Kidney (tissue), 14 donors: ENCODE data around the gene MYO1D. TPM values are rescaled to one million over a fixed set of nuclear protein-coding genes. Genes with fewer than 3 reads are reported as not detected.

Experiments used
- DNase-seq, 5 donors: peaks; one replicate each; pipeline ENCODE4 v3.0.0-alpha.2; 2013 to 2020
- FAIRE-seq: peaks from 2 replicates; lab custom pipeline; 2012; peaks lifted over from hg19 to GRCh38; lab: Jason Lieb, UNC
- H3K27ac ChIP-seq, 2 donors: one replicate each; pipeline ENCODE4 v1.7.0; 2013; ENCODE audit warnings: low read depth in 2 of 2, low read length in 2 of 2, inconsistent platforms in 1 of 2
- H3K27me3 ChIP-seq: one replicate; pipeline ENCODE4 v1.7.1; 2013; ENCODE audit warnings: low read length, inconsistent platforms; ENCODE audit not compliant: control insufficient read depth, insufficient read depth
- H3K36me3 ChIP-seq, 3 donors: one replicate each; pipeline versions ENCODE4 v1.7.0 to v1.7.1; 2013; ENCODE audit warnings: low read length in 3 of 3, control low read depth in 1 of 3, inconsistent platforms in 1 of 3; ENCODE audit not compliant: insufficient read depth in 3 of 3, control insufficient read depth in 2 of 3
- H3K4me1 ChIP-seq, 3 donors: one replicate each; pipeline versions ENCODE4 v1.7.0 to v1.7.1; 2013; ENCODE audit warnings: low read length in 3 of 3, inconsistent platforms in 1 of 3, low read depth in 1 of 3; ENCODE audit not compliant: control insufficient read depth in 2 of 3, insufficient read depth in 2 of 3
- H3K4me3 ChIP-seq, 3 donors: one replicate each; pipeline versions ENCODE4 v1.7.0 to v1.8.1; 2013; ENCODE audit warnings: low read length in 3 of 3, control low read depth in 1 of 3, inconsistent platforms in 1 of 3
- H3K9ac ChIP-seq, 3 donors: one replicate each; pipeline versions ENCODE4 v1.7.0 to v1.7.1; 2013; ENCODE audit warnings: low read length in 3 of 3, control low read depth in 1 of 3, inconsistent platforms in 1 of 3
- H3K9me3 ChIP-seq, 3 donors: one replicate each; pipeline versions ENCODE4 v1.7.0 to v1.7.1; 2013; ENCODE audit warnings: low read length in 3 of 3, control low read depth in 1 of 3, inconsistent platforms in 1 of 3; ENCODE audit not compliant: control insufficient read depth in 2 of 3, insufficient read depth in 1 of 3
- intact Hi-C: fragments of 100-400 bp; cut with DNase I; formaldehyde crosslinking; loops from one replicate; pipeline ENCODE4 v1.11.1; 2022
- polyA plus RNA-seq: library from polyadenylated mRNA; stranded (reverse); fragments of 350-450 nt; fragmentation: Illumina TruSeq; extraction: RNeasy Lipid Tissue Mini Kit (QIAGEN cat#74804); gene quantifications from one replicate; pipeline ENCODE4 v1.2.3, GENCODE V29; 2014; ENCODE audit warnings: low read depth, low replicate concordance; ENCODE audit not compliant: insufficient read depth
- total RNA-seq: library from RNA; stranded (reverse); fragmentation: NEBNext Ultra II Directional; extraction: Animal tissue kit (Norgen Biotek cat#: 25700); gene quantifications from one replicate; pipeline ENCODE4 v1.2.1, GENCODE V29; 2021
- TF ChIP-seq, protein P1 (sequence below): IDR thresholded peaks from 3 replicates; pipeline ENCODE4 v1.5.1; 2012; ENCODE audit warnings: mild to moderate bottlenecking, moderate library complexity, borderline replicate concordance; ENCODE audit not compliant: insufficient read depth; ENCODE audit errors: extremely low read depth
- donor health status: control.
- donor health status: control.
- donor health status: control.
- donor health status: control.
- donor health status: control.
- donor health status: DM: yes; HTN: yes; CAD: no.
- donor health status: Normal renal cell carcinoma (clear cell type).

The MYO1D gene
- total and polyA plus RNA-seq, 2 donors from 2014 or later: 21.1 to 99.9 TPM

GRCh38 chr17:32805029-32805976 lies 71.6 kb downstream of the MYO1D start:
- TF ChIP-seq, protein P1, sequence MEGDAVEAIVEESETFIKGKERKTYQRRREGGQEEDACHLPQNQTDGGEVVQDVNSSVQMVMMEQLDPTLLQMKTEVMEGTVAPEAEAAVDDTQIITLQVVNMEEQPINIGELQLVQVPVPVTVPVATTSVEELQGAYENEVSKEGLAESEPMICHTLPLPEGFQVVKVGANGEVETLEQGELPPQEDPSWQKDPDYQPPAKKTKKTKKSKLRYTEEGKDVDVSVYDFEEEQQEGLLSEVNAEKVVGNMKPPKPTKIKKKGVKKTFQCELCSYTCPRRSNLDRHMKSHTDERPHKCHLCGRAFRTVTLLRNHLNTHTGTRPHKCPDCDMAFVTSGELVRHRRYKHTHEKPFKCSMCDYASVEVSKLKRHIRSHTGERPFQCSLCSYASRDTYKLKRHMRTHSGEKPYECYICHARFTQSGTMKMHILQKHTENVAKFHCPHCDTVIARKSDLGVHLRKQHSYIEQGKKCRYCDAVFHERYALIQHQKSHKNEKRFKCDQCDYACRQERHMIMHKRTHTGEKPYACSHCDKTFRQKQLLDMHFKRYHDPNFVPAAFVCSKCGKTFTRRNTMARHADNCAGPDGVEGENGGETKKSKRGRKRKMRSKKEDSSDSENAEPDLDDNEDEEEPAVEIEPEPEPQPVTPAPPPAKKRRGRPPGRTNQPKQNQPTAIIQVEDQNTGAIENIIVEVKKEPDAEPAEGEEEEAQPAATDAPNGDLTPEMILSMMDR: no peak
- FAIRE-seq (no peak), DNase-seq (no peak)
- Histone ChIP-seq H3K27ac (no peak overlapping the region), H3K4me1 (no peaks in the 10 kb centered on the region), H3K27me3 (no peaks in the 10 kb centered on the region), H3K9me3 (no peaks in the 10 kb centered on the region), H3K9ac (no peak overlapping the region), H3K4me3 (no peak overlapping the region), H3K36me3 (no peaks in the 10 kb centered on the region)
- intact Hi-C loops: no loop called here

DNA sequence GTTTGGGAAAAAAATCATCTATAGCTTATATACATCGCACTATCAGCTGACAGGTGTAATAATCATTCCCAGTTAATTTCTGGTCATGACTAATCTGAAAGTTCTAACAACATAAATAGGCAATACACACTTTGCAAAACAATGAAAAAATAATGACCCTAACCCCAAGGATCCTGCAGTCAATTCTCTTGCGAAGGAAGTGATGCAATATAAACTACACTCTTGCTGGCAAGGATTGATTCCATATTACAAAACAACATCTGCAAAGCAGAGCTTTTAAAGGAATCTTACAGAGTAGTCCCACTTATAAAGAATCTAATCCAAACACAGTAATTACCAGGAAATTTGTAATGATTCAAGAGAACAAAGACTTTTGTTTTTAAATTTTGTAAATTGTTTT lies 73.4 kb downstream of the MYO1D start:
- TF ChIP-seq, protein P1: no peak
- H3K27me3 ChIP-seq: no peaks in the 10 kb centered on the region
- H3K9me3 ChIP-seq: no peaks in the 10 kb centered on the region
- no peak overlapping the region for H3K27ac ChIP-seq
- no peaks in the 10 kb centered on the region for H3K4me1 ChIP-seq
- FAIRE-seq (no peak), DNase-seq (no peak)
- H3K36me3 ChIP-seq: no peaks in the 10 kb centered on the region
- intact Hi-C loops: no loop called here
- no peak overlapping the region for H3K9ac ChIP-seq
- H3K4me3 ChIP-seq: no peak overlapping the region

DNA sequence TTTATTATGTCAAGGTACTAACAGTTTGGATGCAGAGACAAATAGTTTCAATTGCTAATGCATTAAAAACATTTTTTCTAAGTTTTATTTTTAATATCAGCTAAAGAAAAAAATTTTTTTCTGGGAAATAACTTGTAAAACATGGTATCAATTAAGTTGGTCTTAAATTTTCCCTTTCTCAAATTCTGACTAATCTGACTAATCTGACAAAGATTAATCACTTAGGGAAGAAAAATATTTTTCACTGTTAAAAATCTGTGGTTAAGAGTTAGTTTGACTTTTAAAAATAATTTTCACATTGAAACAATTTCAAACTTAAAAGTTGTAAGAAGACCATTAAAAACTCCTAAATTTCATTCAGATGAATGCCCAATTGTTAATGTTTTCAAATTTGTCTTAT lies 74.6 kb downstream of the MYO1D start:
- no peaks in the 10 kb centered on the region for H3K4me1 ChIP-seq
- no peak overlapping the region for H3K4me3 ChIP-seq
- TF ChIP-seq, protein P1: no peak
- intact Hi-C loops: no loop called here
- no peak overlapping the region for H3K9ac ChIP-seq
- H3K36me3 ChIP-seq: no peaks in the 10 kb centered on the region
- no peaks in the 10 kb centered on the region for H3K27me3 ChIP-seq
- no peaks in the 10 kb centered on the region for H3K9me3 ChIP-seq
- no peak overlapping the region for H3K27ac ChIP-seq
- peak; percentile 64 for FAIRE-seq
- DNase-seq: no peak
